Superior temporal gyrus (tissue), 1 donor: ENCODE results near the gene MYL10.

Experiments
- DNase-seq: peaks from one replicate; pipeline ENCODE4 v3.0.0-alpha.2; 2016; ENCODE audit errors: extremely low spot score

MYL10 gene

DNA sequence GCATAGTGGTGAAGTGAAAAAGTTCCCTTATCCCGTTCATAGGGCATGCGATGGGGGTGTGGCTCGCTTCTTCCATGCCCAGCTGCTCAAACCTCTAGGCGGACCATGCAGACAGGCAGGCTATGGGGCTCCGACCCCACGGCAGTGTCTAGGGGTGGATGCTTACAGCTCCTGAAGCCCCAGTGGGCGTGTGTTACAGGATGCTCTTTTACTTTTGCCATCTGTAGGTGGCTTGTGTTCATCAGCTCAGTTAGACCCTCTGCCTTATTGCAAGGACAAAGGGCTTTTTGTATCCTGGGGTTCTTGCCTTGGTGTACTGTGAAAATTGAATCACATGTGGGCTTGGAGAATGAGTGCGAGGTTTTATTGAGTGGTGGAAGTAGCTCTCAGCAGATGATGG is at the start of gene MYL10:
MYL10 (minus strand) TSS at position 126 of the 400 bp plus-strand sequence. CDS start 178 bp downstream, outside the sequence.
- no peak for DNase-seq

DNA sequence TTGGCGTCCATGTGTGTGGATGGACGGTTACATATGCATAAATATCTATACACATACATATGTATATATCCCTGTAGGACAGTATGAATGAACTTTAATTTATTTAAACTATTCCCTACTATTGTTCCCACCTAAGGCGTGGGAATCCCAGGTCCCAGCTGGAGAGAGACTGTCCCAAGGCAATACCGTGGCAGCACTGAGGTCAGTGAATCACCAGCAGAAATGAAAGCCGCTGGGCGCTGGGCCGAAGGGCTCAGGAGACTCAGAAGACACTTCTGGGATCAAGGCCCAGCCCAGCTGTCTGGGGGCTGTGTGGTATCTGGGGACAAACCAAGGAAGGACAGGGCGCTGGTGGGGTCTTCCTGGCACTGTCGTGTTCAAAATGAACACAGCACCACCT is 49.6 kb upstream of the MYL10 start:
- DNase-seq, result no peak

DNA sequence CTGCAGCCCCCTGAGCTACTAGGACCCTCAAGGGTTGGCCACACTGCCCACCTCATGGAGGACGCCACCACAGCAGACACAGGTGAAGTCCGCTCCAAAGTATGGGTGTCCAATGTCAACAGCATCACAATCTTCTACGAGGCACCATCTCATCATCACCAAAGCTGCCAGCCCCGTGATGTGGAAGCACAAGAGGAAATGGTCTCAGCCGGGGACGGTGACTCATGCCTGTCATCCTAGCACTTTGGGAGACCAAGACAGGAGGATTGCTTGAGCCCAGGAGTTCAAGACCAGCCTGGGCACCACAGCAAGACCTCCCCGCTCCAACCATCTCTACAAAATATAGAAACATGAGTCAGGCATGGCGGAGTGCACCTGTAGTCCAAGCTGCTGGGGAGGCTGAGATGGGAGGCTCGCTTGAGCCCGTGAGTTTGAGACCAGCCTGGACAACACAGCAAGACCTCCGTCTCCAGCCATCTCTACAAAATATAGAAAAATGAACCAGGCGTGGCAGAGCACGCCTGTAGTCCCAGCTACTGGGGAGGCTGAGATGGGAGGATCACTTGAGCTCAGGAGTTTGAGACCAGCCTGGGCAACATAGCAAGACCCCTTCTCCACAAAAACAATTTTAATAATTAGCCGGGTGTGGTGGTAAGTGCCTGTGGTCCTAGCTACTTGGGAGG is 48.8 kb upstream of the MYL10 start:
- no peak for DNase-seq

DNA sequence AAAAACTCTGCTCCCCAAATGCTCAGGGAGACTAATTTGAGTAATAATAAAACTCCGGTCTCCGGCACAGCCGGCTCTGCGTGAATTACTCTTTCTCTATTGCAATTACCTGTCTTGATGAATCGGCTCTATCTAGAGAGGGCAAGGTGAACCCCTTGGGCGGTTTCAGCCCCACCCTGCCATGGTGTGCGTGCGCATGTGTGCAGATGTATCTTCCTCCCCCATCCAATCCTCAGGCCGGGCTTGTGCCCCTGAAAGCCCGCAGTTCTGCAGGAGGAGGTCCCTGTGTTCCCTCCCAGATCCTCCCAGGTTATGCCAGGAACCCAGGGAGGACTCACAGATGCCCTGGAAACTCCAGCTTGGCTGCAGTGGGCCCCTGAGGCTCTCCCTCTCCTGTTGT is 48.3 kb upstream of the MYL10 start:
- DNase-seq, result no peak

DNA sequence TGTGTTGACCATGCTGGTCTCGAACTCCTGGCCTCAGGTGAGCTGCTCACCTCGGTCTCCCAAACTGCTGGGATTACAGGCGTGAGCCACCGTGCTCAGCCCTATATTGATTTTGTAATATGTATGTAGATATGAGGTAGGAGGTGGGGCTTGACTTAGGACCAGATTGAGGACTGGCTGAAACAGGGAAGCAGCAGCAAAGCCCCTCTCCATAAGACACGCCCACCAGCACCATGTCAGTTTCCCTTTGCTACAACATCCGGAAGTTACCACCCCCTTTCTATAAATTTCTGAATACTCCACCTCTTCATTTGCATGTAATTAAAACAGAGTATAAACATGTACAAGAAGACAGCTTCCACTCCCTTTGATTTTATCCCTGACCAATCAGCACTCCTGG is 47.9 kb upstream of the MYL10 start:
- no peak for DNase-seq

DNA sequence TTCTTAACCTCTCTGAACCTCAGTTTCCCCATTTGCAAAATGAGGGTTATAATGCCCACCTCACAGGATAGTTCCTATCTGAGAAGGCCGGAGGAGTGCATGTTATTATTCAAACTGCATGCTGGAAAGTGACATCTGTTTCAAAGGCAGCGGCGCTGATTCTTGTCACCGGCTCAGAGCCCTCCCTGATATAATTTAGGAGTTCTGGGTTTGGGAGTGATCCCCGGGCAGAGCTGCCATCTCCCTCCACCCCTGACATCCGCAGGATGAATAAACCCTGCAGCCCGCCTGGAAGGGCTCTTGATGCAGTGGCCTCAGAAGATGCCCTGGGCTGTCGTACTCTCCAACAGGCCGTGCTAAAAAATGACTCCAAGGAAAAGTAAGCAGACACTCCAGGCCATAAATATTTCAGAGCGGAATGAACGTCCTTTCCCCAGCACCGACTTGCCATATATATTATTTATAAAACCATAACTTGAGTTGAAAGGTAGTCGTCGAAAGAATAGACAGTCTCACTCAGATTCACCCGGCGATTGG is 47.0 kb upstream of the MYL10 start:
- DNase-seq, result no peak

DNA sequence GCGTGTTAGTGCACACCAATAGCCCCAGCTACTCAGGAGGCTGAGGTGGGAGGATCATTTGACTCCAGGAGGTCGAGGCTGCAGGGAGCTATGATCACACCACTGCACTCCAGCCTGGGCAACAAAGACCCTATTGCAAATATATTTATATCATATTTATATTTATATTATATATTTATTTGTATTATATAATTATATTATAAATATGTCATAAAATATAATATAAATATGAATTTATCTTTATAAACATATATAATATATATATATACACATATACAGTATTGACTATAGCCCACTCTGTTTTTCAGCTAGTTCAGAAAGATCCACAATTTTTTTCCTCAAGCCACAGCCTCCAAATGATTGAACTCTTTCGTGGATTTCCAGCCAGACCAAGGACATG is 45.3 kb upstream of the MYL10 start:
- DNase-seq, result no peak

DNA sequence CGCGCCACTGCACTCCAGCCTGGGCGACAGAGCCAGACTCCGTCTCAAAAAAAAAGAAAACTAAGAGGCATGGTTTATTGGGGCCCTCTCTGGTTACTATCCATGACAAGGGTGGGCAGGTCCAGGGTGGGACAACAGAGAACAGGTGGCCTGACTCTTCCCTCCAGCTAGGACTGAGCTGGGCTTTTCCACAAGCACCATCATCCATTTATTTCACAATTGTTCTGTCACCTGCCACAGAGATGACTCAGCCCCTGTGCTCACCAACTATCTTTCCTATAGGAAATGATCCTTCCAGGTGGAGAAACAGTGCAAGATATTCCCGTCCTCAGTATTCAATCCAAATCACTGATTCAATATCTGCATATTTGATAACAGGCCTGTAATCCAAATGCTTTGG is 44.9 kb upstream of the MYL10 start:
- no peak for DNase-seq

DNA sequence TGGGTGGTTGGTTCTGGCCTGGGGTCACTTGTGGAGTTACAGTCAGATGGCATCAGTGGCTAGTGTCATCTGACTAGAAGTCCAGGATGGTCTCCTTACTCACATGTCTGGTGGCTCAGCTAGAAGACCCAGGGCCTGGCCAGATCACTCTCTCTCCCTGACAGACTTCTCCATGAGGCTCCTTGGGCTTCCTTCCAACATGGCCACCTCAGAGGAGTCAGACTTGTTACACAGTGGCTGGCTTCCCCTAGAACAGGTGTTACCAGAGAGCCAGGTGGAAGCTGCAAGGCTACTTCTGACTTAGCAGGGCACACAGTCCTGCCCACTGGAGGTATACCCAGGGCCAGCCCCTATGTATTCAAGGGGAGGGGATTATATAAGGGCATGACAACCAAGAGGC is 44.2 kb upstream of the MYL10 start:
- DNase-seq, result no peak

DNA sequence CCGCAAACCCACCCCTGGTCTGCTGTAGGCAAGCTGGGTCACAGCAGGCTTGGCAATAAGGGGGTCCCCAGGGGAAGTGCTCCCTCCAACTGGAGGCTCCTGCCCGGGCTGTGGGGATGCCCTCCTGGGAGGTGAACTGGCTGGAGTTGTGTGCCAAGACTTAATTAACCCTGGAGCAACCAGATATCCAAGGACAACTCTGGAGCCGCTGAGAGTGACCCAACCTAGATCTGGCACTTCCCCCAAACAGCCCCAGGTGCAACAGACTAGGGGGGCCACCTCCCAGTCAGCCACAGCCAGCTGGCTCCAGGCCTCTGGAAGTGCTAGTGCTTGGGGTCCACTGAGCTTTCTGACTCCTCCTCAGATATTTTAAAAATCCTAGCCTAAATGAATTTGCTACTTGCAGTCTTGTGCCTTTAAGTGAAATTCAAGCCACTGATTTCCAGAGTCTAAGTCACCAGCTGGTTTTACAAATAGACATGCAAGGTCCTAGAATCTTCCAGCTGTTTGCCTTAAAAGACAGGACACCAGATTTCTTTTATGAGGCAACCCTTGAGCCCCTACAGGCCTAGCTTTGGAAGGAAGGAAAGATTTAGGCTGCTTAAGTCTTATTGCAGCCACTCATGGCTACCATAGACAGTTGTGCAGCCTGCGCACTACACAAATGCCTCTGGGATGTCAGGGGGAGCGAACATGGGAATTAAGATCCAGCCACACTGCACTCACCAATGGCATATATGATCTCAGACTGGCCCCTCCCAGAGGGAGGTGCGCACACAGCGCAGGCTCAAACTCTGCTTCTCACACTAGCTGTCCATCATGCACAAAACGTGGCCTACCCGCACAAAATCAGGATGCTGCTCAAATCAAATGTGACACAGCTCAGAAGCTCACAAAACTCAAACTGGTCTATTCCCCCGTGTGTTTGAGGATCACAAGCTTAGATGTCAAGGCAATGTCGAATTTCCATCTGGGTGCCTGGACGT is 42.6 kb upstream of the MYL10 start:
- DNase-seq, result no peak

DNA sequence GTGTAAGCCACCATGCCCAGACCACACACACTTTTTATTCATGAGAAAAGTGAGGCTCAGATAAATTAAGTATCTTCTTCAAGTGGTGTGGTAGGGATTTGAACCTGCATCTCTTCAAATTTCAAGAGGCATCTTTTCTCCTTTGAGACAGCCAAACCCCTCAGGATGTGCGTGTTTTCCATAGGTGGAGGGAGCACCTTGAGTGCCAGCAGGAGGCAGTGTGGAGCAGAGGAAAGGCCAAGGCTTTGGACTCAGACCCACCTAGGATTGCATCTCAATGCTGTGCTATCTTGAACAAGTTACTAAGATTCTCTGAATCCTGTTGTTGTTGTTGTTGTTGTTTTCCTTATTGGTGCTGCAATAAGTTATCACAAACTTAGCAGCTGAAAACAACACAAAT is 40.2 kb upstream of the MYL10 start:
- no peak for DNase-seq

DNA sequence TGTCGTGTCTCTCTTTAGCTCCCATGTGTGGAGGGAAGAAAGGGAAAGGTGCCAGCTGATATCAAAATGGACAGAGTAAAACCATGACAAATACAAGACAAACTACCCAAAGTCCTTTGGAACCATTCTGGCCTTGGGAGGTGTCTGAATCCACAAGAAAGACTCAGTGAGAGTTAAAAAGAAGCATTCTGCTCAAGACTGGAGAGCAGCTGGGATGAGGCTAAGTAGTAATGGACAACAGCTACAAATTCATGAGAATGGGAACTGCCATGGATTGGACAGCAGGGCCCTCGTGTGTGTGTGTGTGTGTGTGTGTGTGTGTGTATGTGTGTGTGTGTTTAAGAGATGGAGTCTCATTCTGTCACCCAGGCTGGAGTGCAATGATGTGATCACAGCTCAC is 39.6 kb upstream of the MYL10 start:
- DNase-seq, result no peak

DNA sequence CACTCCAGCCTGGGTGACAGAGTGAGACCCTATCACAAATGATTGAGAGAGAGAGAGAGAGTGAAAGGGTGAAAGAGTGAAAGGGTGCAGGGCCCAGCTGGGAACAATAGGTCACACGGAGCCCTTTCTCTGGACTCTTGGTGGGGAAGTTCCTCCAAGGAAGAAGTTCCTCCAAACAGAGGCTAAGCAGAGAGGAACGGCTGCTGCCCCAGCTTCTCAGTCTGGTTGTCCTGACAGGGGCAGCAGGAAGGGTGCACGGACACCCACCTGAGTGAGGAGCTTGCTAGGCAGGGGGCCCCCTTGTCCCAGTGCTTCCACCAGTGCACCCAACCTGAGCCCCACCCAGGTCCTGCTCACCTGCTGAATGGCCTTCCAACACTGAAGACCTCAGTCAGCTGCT is 38.8 kb upstream of the MYL10 start:
- DNase-seq, result no peak

DNA sequence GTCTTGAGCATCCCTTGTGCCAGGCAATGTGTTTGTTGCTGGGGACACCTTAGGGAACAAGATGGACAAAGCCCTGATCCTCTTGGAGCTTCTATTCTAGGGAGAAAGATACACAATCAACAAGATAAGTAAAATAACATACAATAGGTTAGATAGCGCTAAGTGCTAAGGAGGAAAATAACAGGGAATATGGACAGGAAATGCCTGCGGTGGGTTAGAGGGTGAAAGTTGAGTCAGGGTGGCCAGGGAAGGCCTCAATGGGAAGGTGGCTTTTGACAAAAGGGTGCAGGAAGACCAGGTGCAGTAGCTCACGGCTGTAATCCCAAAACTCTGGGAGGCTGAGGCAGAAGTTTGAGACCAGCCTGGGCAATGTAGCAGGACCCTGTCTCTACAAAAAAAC is 38.3 kb upstream of the MYL10 start:
- no peak for DNase-seq

DNA sequence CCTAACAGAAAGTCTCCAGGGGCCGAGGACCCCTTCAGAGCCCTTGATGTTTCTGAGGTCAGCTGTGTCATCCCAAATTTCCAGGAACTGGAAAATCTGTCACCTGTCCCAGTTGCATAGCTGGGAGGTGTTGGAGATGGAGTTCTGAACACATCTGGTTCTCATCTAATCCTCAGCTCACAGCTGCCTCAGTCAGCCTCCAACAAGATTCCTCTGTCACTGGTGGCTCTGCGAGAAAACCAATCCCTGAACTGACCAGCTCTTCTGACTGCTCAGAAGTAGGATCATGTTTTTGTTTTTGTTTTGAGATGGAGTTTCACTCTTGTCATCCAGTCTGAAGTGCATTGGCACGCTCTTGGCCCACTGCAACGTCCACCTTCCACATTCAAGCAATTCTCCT is 37.6 kb upstream of the MYL10 start:
- no peak for DNase-seq

DNA sequence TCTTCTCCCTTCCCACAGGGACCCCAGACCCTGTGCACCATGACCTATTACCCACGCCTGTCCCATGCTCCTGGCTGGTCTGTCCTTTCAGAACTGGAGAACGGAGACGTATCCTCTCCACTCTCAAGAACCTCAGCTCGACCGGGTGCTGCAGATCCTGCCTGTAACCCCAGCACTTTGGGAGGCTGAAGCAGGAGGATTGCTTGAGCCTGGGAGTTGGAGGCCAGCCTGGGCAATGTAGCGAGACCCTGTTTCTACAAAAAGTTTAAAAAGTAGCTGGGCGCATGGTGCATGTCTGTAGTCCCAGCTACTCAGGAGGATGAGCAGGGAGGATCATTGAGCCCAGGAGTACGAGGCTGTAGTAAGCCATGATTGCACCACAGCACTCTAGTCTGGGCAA is 37.2 kb upstream of the MYL10 start:
- no peak for DNase-seq

DNA sequence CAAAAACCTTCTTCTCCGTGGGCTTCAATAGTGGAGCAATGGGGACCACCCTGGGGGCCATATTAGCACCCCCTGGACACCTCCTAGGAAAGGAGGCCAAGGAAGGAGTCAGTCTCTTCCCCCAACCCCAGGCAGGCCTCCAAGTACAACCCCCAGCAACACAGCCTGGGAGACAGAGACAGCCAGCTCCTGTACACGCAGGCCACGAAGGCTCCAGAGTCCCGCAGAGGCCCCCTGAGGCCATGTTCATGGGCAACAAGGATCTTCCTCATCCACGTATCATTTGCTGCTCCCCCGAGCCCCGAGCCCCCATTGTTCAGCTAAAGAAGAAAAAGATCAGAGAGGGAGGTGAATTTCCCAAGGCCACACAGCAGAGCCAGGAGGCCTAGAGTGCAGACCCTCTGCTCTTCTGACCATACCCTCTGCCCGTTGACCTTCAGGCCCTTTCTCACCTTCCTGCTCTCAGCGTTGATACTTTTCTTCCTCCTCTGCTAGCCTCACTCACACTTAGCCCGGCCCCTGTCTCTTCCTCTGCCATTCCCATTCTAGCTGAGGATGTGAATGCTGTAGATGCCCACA is 35.9 kb upstream of the MYL10 start:
- DNase-seq, result no peak

DNA sequence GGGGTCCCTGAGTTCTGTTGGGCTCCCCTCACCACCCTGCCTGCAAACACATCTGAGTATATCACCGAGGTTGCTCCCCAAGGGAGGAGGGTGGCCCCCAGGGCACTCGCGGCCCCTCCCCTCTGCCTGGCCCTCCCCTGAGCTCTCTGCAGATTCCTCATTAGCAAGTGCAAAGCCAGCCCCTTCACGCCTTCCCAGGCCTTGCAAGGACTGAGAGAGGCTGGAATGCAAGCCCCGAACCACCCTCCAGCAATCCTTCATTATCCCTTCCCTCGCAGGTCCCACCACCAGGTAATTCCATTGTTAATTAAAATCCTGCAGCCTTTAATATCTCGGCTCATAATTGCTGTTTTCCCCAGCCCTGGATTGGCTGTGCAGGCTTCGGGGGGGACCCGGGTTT is 35.3 kb upstream of the MYL10 start:
- no peak for DNase-seq

DNA sequence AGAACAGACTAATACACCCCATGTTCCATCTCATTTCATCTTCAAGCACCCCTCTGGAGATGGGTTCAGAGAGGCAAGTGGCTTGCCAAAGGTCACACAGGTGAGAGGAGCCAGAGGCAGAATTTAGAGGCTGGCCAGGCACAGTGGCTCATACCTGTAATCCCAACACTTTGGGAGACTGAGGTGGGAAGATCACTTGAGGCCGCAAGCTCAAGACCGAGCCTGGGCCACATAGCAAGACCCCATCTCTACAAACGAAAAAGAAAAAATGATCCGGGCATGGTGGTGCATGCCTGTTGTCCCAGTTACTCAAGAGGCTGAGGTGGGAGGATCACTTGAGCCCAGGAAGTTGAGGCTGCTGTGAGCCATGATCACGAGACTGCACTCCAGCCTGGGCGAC is 34.7 kb upstream of the MYL10 start:
- no peak for DNase-seq

DNA sequence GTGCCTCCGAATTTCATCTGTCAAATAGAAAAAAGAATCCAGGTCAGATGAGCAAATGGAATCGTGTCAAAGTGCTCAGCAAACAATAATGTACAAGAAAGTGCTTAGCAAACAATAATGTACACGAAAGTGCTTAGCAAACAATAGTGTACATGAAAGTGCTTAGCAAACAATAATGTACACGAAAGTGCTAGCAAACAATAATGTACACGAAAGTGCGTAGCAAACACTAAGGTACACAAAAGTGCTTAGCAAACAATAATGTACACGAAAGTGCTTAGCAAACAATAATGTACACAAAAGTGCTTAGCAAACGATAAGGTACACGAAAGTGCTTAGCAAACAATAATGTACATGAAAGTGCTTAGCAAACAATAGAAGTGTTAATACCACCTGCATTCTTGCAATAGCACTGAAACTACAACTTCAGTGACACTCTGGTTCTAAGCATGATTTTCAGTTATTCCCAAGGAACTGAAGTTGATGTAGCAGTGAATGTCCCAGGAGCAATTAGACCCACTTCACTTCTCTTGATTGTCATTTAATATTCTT is 33.4 kb upstream of the MYL10 start:
- no peak for DNase-seq

DNA sequence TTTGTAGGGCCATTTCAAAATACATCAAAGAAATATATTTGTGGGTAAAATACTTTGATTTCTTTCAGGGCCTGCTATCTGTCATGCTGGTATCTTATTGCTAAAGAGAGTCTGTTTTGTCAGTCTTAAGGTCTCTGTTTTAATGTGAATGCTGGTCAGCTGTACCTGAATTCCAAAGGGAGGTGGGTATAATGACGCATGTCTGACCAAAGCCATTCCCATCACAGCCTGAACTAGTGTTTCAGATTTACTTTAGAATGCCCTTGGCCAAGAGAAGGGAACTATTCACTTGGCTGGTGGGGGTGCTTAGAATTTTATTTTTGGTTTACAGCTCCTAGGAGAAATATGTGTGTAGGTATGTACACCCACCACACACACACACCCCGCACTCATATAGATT is 30.6 kb upstream of the MYL10 start:
- no peak for DNase-seq

DNA sequence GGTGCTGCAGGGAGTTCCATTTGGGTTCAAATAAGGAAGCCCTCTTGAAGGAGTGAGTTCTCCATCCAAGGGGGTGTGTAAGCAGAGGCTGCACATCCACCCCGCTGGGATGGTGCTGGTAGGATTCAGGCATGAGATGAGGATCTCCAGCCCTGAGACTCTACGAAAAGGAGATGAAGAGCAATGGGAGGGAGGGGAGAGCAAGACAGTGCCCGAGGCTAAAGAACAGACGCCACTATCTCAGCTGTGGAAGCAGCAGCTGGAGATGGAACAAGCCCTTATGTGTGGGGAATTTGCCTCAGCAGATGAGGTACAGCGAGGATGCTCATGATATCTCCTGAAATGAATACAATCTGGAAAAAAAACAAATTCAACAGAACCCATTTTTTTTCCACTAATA is 28.1 kb upstream of the MYL10 start:
- no peak for DNase-seq
